HepG2 (cell line): ENCODE measurements around the gene ACOX3. TPM values are rescaled to one million over a fixed set of nuclear protein-coding genes. Genes with fewer than 3 reads are reported as not detected.

Source experiments
- ATAC-seq: fragments of 200-7000 bp; cut with Tn5 transposase; 3 replicates; pipeline ENCODE4 v1.9.1; 2020; ENCODE audit warnings: mild to moderate bottlenecking, moderate library complexity
- BruUV-seq: library from RNA; stranded (reverse); fragments of 400-500 nt; replicated peaks from 2 replicates; lab custom pipeline; 2021; lab: Mats Ljungman, UMichigan
- CTCF ChIA-PET: fragments of 300-600 bp; formaldehyde crosslinking; extraction: SDS; loops from one replicate; lab custom pipeline; 2021; ENCODE audit warnings: low total read pairs, inconsistent platforms, low intra/inter-chr PET ratio; lab: Yijun Ruan, JAX
- POLR2A ChIA-PET: fragments of 350-600 bp; sonication (Branson Sonifier 250); formaldehyde crosslinking; loops from one replicate; lab custom pipeline; 2020; ENCODE audit warnings: antibody characterized with exemption, inconsistent platforms; lab: Yijun Ruan, JAX
- DNase-seq: peaks from one replicate; pipeline ENCODE4 v3.0.0-alpha.2; 2015; ENCODE audit warnings: low spot score
- FAIRE-seq: peaks from 3 replicates; lab custom pipeline; 2011; peaks lifted over from hg19 to GRCh38; lab: Jason Lieb, UNC
- H2AFZ ChIP-seq: one replicate; pipeline ENCODE4 v1.6.1; 2011; ENCODE audit warnings: low read length, inconsistent platforms
- H3K27ac ChIP-seq: fragments of 300-600 bp; 3 replicates; pipeline ENCODE4 v1.8.0; 2011; ENCODE audit warnings: mixed run types, mild to moderate bottlenecking, mixed read lengths, low read length, inconsistent platforms; ENCODE audit not compliant: insufficient read depth; ENCODE audit errors: extremely low read length
- H3K27me3 ChIP-seq, 2 experiments: fragments of 200-600 bp in 1 of 2; 2 replicates in 1 of 2; 3 replicates in 1 of 2; pipeline versions ENCODE4 v1.6.0 to v1.8.0; 2011; ENCODE audit warnings: low read length in 2 of 2, mild to moderate bottlenecking in 2 of 2, moderate library complexity in 2 of 2, inconsistent platforms in 1 of 2; ENCODE audit not compliant: insufficient read depth in 2 of 2, control insufficient read depth in 1 of 2
- H3K36me3 ChIP-seq, 2 experiments: fragments of 200-600 bp in 1 of 2; replicated peaks in 1 of 2; 2 replicates in 1 of 2; 3 replicates in 1 of 2; pipeline versions ENCODE4 v1.5.1 to v1.8.0; 2011; ENCODE audit warnings: low read length in 2 of 2, inconsistent platforms in 1 of 2; ENCODE audit not compliant: insufficient read depth in 2 of 2, control insufficient read depth in 1 of 2
- H3K4me1 ChIP-seq: 2 replicates; pipeline ENCODE4 v1.5.1; 2012; ENCODE audit warnings: low read length, inconsistent platforms; ENCODE audit not compliant: insufficient read depth
- H3K4me2 ChIP-seq: 2 replicates; pipeline ENCODE4 v1.6.0; 2011; ENCODE audit warnings: low read depth, low read length, inconsistent platforms
- H3K4me3 ChIP-seq, 3 experiments: fragments of 200-600 bp in 1 of 3; sonication (generic), shearing (Covaris generic) in 1 of 3; replicated peaks in 1 of 3; 2 replicates each; pipeline ENCODE4 v1.5.1; 2011 to 2016; ENCODE audit warnings: low read length in 3 of 3, inconsistent platforms in 2 of 3, low read depth in 2 of 3, mild to moderate bottlenecking in 2 of 3, control low read depth in 1 of 3, mixed read lengths in 1 of 3; ENCODE audit not compliant: insufficient read depth in 1 of 3
- H3K79me2 ChIP-seq: one replicate; pipeline ENCODE4 v1.6.1; 2011; ENCODE audit warnings: low read length, inconsistent platforms; ENCODE audit not compliant: insufficient read depth
- H3K9ac ChIP-seq: 2 replicates; pipeline ENCODE4 v1.6.0; 2011; ENCODE audit warnings: mild to moderate bottlenecking, low read depth, low read length, inconsistent platforms; ENCODE audit not compliant: insufficient read depth
- H3K9me3 ChIP-seq: 2 replicates; pipeline ENCODE4 v1.5.1; 2012; ENCODE audit warnings: mild to moderate bottlenecking, low read length
- H4K20me1 ChIP-seq: 2 replicates; pipeline ENCODE4 v1.6.0; 2011; ENCODE audit warnings: inconsistent platforms, mild to moderate bottlenecking, low read length, moderate library complexity; ENCODE audit not compliant: insufficient read depth
- ARNT2 ChIP-seq: sonication (generic); formaldehyde crosslinking; IDR thresholded peaks from 2 replicates; pipeline ENCODE4 v1.8.0; 2022; ENCODE audit warnings: mild to moderate bottlenecking, low read depth, missing genetic modification reagents, moderate library complexity
- ATF5 ChIP-seq: sonication (generic); formaldehyde crosslinking; IDR thresholded peaks from 2 replicates; pipeline ENCODE4 v1.4.0; 2020; ENCODE audit warnings: mild to moderate bottlenecking, low read depth, missing genetic modification reagents
- EED ChIP-seq: sonication (generic); formaldehyde crosslinking; IDR thresholded peaks from 2 replicates; pipeline ENCODE4 v1.5.0; 2020; ENCODE audit warnings: mild to moderate bottlenecking, missing genetic modification reagents
- GTF2F1 ChIP-seq: fragments of 150-350 bp; IDR thresholded peaks from 2 replicates; pipeline ENCODE4 v1.6.1; 2014; ENCODE audit warnings: low read length
- GZF1 ChIP-seq: sonication (generic); formaldehyde crosslinking; IDR thresholded peaks from 2 replicates; pipeline ENCODE4 v1.5.1; 2020; ENCODE audit warnings: mild to moderate bottlenecking, missing genetic modification reagents
- KDM3A ChIP-seq: IDR thresholded peaks from 2 replicates; pipeline ENCODE4 v1.6.1; 2018; ENCODE audit warnings: low read depth, missing compliant biosample characterization
- NKX3-1 ChIP-seq: sonication (generic); formaldehyde crosslinking; IDR thresholded peaks from 2 replicates; pipeline ENCODE4 v1.5.0; 2020; ENCODE audit warnings: missing genetic modification reagents
- PLSCR1 ChIP-seq: sonication (generic); formaldehyde crosslinking; IDR thresholded peaks from 2 replicates; pipeline ENCODE4 v1.5.0; 2020; ENCODE audit warnings: missing genetic modification reagents, mild to moderate bottlenecking, borderline replicate concordance
- THYN1 ChIP-seq: sonication (generic); formaldehyde crosslinking; IDR thresholded peaks from 2 replicates; pipeline ENCODE4 v1.8.1; 2023; ENCODE audit warnings: low read depth, mild to moderate bottlenecking, moderate library complexity, missing genetic modification reagents, borderline replicate concordance
- ZNF333 ChIP-seq: sonication (generic); formaldehyde crosslinking; IDR thresholded peaks from 2 replicates; pipeline ENCODE4 v1.4.0; 2020; ENCODE audit warnings: mild to moderate bottlenecking, missing genetic modification reagents, borderline replicate concordance
- ZNF879 ChIP-seq: sonication (generic); formaldehyde crosslinking; IDR thresholded peaks from 2 replicates; pipeline ENCODE4 v1.8.1; 2023; ENCODE audit warnings: missing genetic modification reagents
- WGBS: methylation state at CpG from one replicate; pipeline ENCODE4 v1.1.6; 2017; ENCODE audit warnings: low lambda C conversion rate; 5-methylcytosine and 5-hydroxymethylcytosine counted together
- in situ Hi-C: cut with HindIII; loops from 2 replicates; pipeline ENCODE4 v1.10.0; 2017; ENCODE audit warnings: low pct_unique_long_range_greater_than_20kb; ENCODE audit not compliant: extremely low pct_ligation_motif_present
- intact Hi-C: fragments of 100-400 bp; cut with micrococcal nuclease; formaldehyde crosslinking; loops from one replicate; pipeline ENCODE4 v1.10.0; 2022; ENCODE audit not compliant: unreplicated experiment
- polyA plus RNA-seq, 8 experiments: library from polyadenylated mRNA; depleted of rRNA in 3 of 8; stranded (reverse) in 7 of 8; unstranded in 1 of 8; fragments of >200 nt; fragmentation: Illumina TruSeq in 4 of 8; extraction: Trizol in 4 of 8; gene quantifications; 2 replicates each; pipeline versions ENCODE4 v1.2.1 to v1.2.3, GENCODE V29; 2011 to 2016; ENCODE audit warnings: low read depth in 4 of 8, missing spikeins in 1 of 8, mixed read lengths in 1 of 8; ENCODE audit not compliant: insufficient read depth in 1 of 8
- total RNA-seq, 5 experiments: library from RNA; depleted of rRNA; stranded (reverse); fragments of >200 nt; fragmentation: Illumina TruSeq; extraction: Trizol; gene quantifications; 2 replicates each; pipeline ENCODE4 v1.2.3, GENCODE V29; 2016; ENCODE audit warnings: low read depth in 1 of 5

Gene ACOX3
- total and polyA plus RNA-seq, 2 of the 13 experiments (the other 11 are each of a cell fraction or from before 2014, with no cell fraction given): 4.2 to 17.8 TPM

GRCh38 chr4:8330821-8331574 is 109.5 kb downstream of the ACOX3 start:
- FAIRE-seq: no peak
- no peak for TF ChIP-seq ATF5 (CRISPR knock-in tag)
- no peak for TF ChIP-seq THYN1 (CRISPR knock-in tag)
- TF ChIP-seq GZF1 (CRISPR knock-in tag): no peak
- TF ChIP-seq KDM3A (CRISPR knock-in tag): no peak
- in situ Hi-C loops: no loop called here
- H3K79me2 ChIP-seq: no peaks in the 10 kb centered on the region
- peaks cover 9% of the 10 kb centered on the region; the same call in 1 of the 2 replicates for H3K9me3 ChIP-seq
- ChIA-PET CTCF (no interaction called here), POLR2A (no interaction called here)
- DNase-seq: no peak
- H3K4me1 ChIP-seq: peaks cover 17% of the 10 kb centered on the region
- no peak overlapping the region for H3K27ac ChIP-seq
- H3K4me2 ChIP-seq: no peak overlapping the region
- no peak overlapping the region for H3K4me3 ChIP-seq
- H2AFZ ChIP-seq: no peak overlapping the region
- H3K9ac ChIP-seq: no peak overlapping the region
- peaks cover 3 to 38% of the 10 kb centered on the region in 2 experiments; a peak in 3 of 5 replicates for H3K27me3 ChIP-seq
- intact Hi-C loops: no loop called here
- no peaks in the 10 kb centered on the region for H3K36me3 ChIP-seq
- no TSS peak for BruUV-seq
- no peak for ATAC-seq
- H4K20me1 ChIP-seq: no peaks in the 10 kb centered on the region
- WGBS: 35% methylated on average over 7 of the region's 15 CpGs

- ATAC-seq (no peak), FAIRE-seq (no peak)
- no peaks in the 10 kb centered on the region for H3K79me2 ChIP-seq
- H3K4me3 ChIP-seq: no peak overlapping the region
- H3K36me3 ChIP-seq: no peaks in the 10 kb centered on the region
- peaks cover 3 to 38% of the 10 kb centered on the region in 2 experiments; a peak in 3 of 5 replicates for H3K27me3 ChIP-seq
- TF ChIP-seq ZNF333 (CRISPR knock-in tag): no peak
- TF ChIP-seq GTF2F1: no peak
- no peak for TF ChIP-seq ZNF879 (CRISPR knock-in tag)
- TF ChIP-seq PLSCR1 (CRISPR knock-in tag): no peak
- TF ChIP-seq ARNT2 (CRISPR knock-in tag): no peak
- TF ChIP-seq NKX3-1: no peak
- TF ChIP-seq EED: no peak
- TF ChIP-seq, all 625 proteins: peak for 0
- no TSS peak for BruUV-seq
- peaks cover 13% of the 10 kb centered on the region for H3K4me1 ChIP-seq
- no peak overlapping the region for H3K9ac ChIP-seq
- WGBS: no CpG with 5 or more reads among the region's 20 CpGs
- 0 out of 2 replicates have a peak, but pooled peaks cover 5% of the 10 kb centered on the region for H3K9me3 ChIP-seq
- in situ Hi-C loops (no loop called here), intact Hi-C loops (no loop called here)
- H4K20me1 ChIP-seq: no peaks in the 10 kb centered on the region
- H3K27ac ChIP-seq: no peak overlapping the region
- no peak for DNase-seq
- POLR2A ChIA-PET: no interaction called here
- H2AFZ ChIP-seq: no peak overlapping the region
- no peak overlapping the region for H3K4me2 ChIP-seq
- CTCF ChIA-PET: no interaction called here
Measured at GRCh38 chr4:8329859-8330761, 110.4 kb downstream of the ACOX3 start.
